MCF 10A (cell line): ENCODE results near the gene DAB1. TPM values are rescaled to one million over a fixed set of nuclear protein-coding genes. Genes with fewer than 3 reads are reported as not detected.
"Not testable (repeated sequence)": the region's sequence is repeated elsewhere in the genome, so short reads cannot be mapped to it uniquely, and the experiment has no call there.

Experiments
- BruUV-seq: library from RNA; stranded (reverse); fragments of 400-500 nt; replicated peaks from 2 replicates; lab custom pipeline; 2021; lab: Mats Ljungman, UMichigan
- CTCF ChIA-PET: fragments of 300-600 bp; sonication (Branson Sonifier 250); formaldehyde crosslinking; extraction: SDS; loops from one replicate; lab custom pipeline; 2021; ENCODE audit warnings: antibody characterized with exemption, inconsistent platforms; lab: Yijun Ruan, JAX
- POLR2A ChIA-PET: fragments of 300-600, 350-650 bp; sonication (Branson Sonifier 250); formaldehyde crosslinking; extraction: SDS; loops from one replicate; lab custom pipeline; 2020; ENCODE audit warnings: antibody characterized with exemption, inconsistent platforms; lab: Yijun Ruan, JAX
- DNase-seq: peaks from one replicate; pipeline ENCODE4 v3.0.0-alpha.2; 2018; ENCODE audit not compliant: unreplicated experiment
- H3K27ac Mint-ChIP-seq: one replicate; pipeline ENCODE4 v1.8.0; 2022; ENCODE audit warnings: mild to moderate bottlenecking, low read depth, mixed read lengths; ENCODE audit not compliant: unreplicated experiment
- H3K27me3 Mint-ChIP-seq: one replicate; pipeline ENCODE4 v1.8.0; 2022; ENCODE audit warnings: mixed read lengths; ENCODE audit not compliant: insufficient read depth, unreplicated experiment
- H3K36me3 Mint-ChIP-seq: one replicate; pipeline ENCODE4 v1.8.0; 2022; ENCODE audit warnings: mild to moderate bottlenecking, moderate library complexity, mixed read lengths; ENCODE audit not compliant: insufficient read depth, unreplicated experiment
- H3K4me1 Mint-ChIP-seq: one replicate; pipeline ENCODE4 v1.8.0; 2022; ENCODE audit warnings: mixed read lengths; ENCODE audit not compliant: insufficient read depth, unreplicated experiment
- H3K4me3 Mint-ChIP-seq: one replicate; pipeline ENCODE4 v1.8.0; 2022; ENCODE audit warnings: mild to moderate bottlenecking, moderate library complexity, mixed read lengths; ENCODE audit not compliant: unreplicated experiment
- H3K9me3 Mint-ChIP-seq: one replicate; pipeline ENCODE4 v1.8.0; 2022; ENCODE audit warnings: mixed read lengths; ENCODE audit not compliant: unreplicated experiment
- intact Hi-C: fragments of 100-400 bp; cut with micrococcal nuclease; formaldehyde crosslinking; loops from 2 replicates; pipeline ENCODE4 v1.14.1; 2022
- total RNA-seq: library from RNA; stranded (reverse); gene quantifications from 2 replicates; pipeline ENCODE4 v1.2.3, GENCODE V29; 2022
- TF ChIP-seq, protein P1 (sequence below): fragments of 200-600 bp; IDR thresholded peaks from one replicate; pipeline ENCODE4 v1.8.0; 2022; ENCODE audit warnings: antibody characterized with exemption, mild to moderate bottlenecking; ENCODE audit not compliant: unreplicated experiment

The DAB1 gene
- total RNA-seq, 1 experiment from 2014 or later, result not detected

DNA sequence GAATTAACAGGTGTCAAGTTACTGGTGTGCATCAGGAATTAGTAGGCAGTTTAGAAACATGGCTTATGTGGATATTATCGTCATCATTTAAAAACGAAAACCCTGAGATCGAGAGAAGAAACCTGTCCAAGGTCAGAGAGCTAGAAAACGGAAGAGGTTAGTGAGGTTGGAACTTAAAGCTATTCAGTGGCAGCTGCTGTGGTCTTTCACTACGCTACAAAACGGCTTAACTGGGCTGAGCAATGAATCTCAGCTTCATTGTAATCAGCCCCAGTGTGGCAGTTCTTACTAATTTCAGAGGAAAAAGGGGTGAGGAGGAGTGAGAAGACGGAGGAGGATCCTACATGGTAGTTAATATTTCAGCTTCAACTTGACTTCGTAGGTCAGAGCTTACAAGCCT lies 77.9 kb downstream of the DAB1 start:
- Mint-ChIP-seq H3K4me1 (no peaks in the 10 kb centered on the region), H3K36me3 (no peaks in the 10 kb centered on the region), H3K9me3 (no peaks in the 10 kb centered on the region), H3K27ac (no peak overlapping the region), H3K27me3 (no peaks in the 10 kb centered on the region), H3K4me3 (no peak overlapping the region)
- BruUV-seq, result no TSS peak
- ChIA-PET CTCF (interaction anchor here (0.6 to 2.7 kb wide), 2 partner anchors 73 to 514 kb away, joined by 3 to 18 read pairs; no protein-coding TSS in a partner anchor), POLR2A (no interaction called here)
- DNase-seq, result no peak
- TF ChIP-seq, protein P1, sequence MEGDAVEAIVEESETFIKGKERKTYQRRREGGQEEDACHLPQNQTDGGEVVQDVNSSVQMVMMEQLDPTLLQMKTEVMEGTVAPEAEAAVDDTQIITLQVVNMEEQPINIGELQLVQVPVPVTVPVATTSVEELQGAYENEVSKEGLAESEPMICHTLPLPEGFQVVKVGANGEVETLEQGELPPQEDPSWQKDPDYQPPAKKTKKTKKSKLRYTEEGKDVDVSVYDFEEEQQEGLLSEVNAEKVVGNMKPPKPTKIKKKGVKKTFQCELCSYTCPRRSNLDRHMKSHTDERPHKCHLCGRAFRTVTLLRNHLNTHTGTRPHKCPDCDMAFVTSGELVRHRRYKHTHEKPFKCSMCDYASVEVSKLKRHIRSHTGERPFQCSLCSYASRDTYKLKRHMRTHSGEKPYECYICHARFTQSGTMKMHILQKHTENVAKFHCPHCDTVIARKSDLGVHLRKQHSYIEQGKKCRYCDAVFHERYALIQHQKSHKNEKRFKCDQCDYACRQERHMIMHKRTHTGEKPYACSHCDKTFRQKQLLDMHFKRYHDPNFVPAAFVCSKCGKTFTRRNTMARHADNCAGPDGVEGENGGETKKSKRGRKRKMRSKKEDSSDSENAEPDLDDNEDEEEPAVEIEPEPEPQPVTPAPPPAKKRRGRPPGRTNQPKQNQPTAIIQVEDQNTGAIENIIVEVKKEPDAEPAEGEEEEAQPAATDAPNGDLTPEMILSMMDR, result no peak
- intact Hi-C loops, result no loop called here

DNA sequence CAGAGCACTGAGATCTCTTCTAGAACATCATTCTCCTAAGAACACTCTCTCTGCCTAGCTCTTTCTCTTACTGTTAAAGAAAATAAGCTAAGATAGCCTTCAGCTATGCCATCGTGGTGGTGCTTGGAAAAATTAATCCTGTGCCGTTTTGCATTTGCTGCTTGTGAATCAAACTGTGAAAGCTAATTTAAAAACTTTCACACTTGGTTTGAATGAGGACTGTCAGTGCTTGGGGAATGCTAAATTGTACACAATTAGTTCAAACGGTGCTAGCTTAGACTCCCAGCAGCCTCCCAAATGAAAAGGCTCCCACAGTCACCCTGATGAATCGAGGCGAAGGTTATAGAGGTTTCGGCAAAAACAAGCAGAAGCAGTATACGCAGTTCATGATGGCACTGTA lies 79.6 kb downstream of the DAB1 start:
- Mint-ChIP-seq H3K27me3 (no peaks in the 10 kb centered on the region), H3K4me1 (no peaks in the 10 kb centered on the region), H3K9me3 (no peaks in the 10 kb centered on the region), H3K36me3 (no peaks in the 10 kb centered on the region), H3K4me3 (no peak overlapping the region), H3K27ac (no peak overlapping the region)
- no TSS peak for BruUV-seq
- ChIA-PET POLR2A (interaction anchor here (0.6 kb wide), 1 partner anchor 127 kb away, joined by 3 read pairs; no protein-coding TSS in a partner anchor), CTCF (no interaction called here)
- DNase-seq, result no peak
- intact Hi-C loops, result no loop called here
- TF ChIP-seq, protein P1, result no peak

DNA sequence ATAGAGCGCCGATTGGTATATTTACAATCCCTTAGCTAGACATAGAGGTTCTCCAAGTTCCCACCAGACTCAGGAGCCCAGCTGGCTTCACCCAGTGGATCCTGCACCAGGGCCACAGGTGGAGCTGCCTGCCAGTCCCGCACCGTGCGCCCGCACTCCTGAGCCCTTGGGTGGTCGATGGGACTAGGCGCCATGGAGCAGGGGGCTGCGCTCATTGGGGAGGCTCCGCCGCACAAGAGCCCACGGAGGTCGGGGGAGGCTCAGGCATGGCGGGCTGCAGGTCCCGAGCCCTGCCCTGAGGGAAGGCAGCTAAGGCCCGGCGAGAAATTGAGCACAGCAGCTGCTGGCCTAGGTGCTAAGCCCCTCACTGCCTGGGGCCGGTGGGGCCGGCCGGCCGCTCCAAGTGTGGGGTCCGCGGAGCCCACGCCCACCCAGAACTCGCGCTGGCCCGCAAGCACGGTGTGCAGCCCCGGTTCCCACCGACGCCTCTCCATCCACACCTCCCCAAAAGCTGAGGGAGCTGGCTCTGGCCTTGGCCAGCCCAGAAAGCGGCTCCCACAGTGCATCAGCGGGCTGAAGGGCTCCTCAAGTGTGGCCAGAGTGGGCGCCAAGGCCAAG lies 80.5 kb downstream of the DAB1 start:
- BruUV-seq, POLR2A ChIA-PET: not testable (repeated sequence)

DNA sequence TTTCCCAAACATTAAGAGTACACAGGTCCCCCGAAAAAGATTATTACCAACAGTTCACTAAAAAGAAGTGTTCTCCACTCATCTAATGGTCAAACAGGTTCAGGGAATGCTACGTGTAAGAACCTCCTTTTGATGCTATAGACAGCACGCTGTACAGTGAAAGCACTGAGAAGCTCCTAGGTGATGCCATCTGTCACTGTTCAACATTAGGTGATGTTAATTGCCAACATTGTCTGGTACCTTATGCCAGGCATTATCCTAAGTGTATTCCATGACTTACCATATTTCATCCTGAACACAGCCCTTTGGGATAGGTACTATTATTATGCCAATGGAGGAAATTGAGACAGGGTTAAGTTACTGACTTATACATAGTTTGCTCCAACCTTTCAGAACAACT lies 82.1 kb downstream of the DAB1 start:
- DNase-seq, result no peak
- BruUV-seq, result no TSS peak
- Mint-ChIP-seq H3K4me3 (no peak overlapping the region), H3K9me3 (no peaks in the 10 kb centered on the region), H3K36me3 (no peaks in the 10 kb centered on the region), H3K27me3 (peaks cover 20% of the 10 kb centered on the region), H3K27ac (no peak overlapping the region), H3K4me1 (no peaks in the 10 kb centered on the region)
- CTCF ChIA-PET, result interaction anchor here (1.0 to 1.6 kb wide), 2 partner anchors 508 to 511 kb away, joined by 4 to 11 read pairs; no protein-coding TSS in a partner anchor
- TF ChIP-seq, protein P1, result no peak
- POLR2A ChIA-PET, result interaction anchor here (0.6 kb wide), 1 partner anchor 67 kb away, joined by 4 read pairs; no protein-coding TSS in a partner anchor
- intact Hi-C loops, result loop anchor here (2.0 kb wide), 1 partner anchor 509 kb away; no protein-coding TSS in a partner anchor

More for the DNA sequence above, 80.5 kb downstream of the DAB1 start:
- DNase-seq, H3K27ac Mint-ChIP-seq, CTCF ChIA-PET, H3K9me3 Mint-ChIP-seq, H3K36me3 Mint-ChIP-seq, H3K4me3 Mint-ChIP-seq, H3K27me3 Mint-ChIP-seq, H3K4me1 Mint-ChIP-seq, intact Hi-C loops: not testable (repeated sequence)
